Common myeloid progenitor, CD34-positive (primary cell): Measurements from ENCODE around the gene HMCN1.

Experiments used
- CTCF ChIA-PET: fragments of 350-600 bp; sonication (Branson Sonifier 250); formaldehyde crosslinking; loops from one replicate; lab custom pipeline; 2021; ENCODE audit warnings: antibody characterized with exemption; lab: Charles Lee
- POLR2A ChIA-PET: fragments of 350-600 bp; sonication (Branson Sonifier 250); formaldehyde crosslinking; loops from one replicate; lab custom pipeline; 2021; ENCODE audit warnings: antibody characterized with exemption; lab: Charles Lee
- DNase-seq, 3 donors: peaks; one replicate each; pipeline versions ENCODE4 v3.0.0 to v3.0.0-alpha.2; 2013
- H3K27ac ChIP-seq, 2 experiments: 1 replicate in 1 of 2; 2 replicates in 1 of 2; pipeline ENCODE4 v1.7.0; 2013; ENCODE audit warnings: inconsistent platforms in 2 of 2, low read length in 2 of 2, mild to moderate bottlenecking in 2 of 2, low read depth in 1 of 2, moderate library complexity in 1 of 2; ENCODE audit not compliant: severe bottlenecking in 2 of 2, insufficient read depth in 1 of 2, poor library complexity in 1 of 2
- H3K27me3 ChIP-seq, 5 experiments: replicated peaks in 2 of 5; 1 replicate in 3 of 5; 2 replicates in 2 of 5; pipeline versions ENCODE4 v1.6.1 to v1.7.0; 2013; ENCODE audit warnings: low read length in 4 of 5, mild to moderate bottlenecking in 2 of 5, moderate library complexity in 2 of 5, inconsistent platforms in 1 of 5; ENCODE audit not compliant: insufficient read depth in 5 of 5, control insufficient read depth in 4 of 5
- H3K36me3 ChIP-seq, 4 experiments: 1 replicate in 2 of 4; 2 replicates in 2 of 4; pipeline versions ENCODE4 v1.6.1 to v1.7.0; 2013; ENCODE audit warnings: low read length in 3 of 4, control low read depth in 1 of 4, mild to moderate bottlenecking in 1 of 4; ENCODE audit not compliant: control insufficient read depth in 4 of 4, insufficient read depth in 4 of 4
- H3K4me1 ChIP-seq, 4 experiments: 1 replicate in 3 of 4; 2 replicates in 1 of 4; pipeline versions ENCODE4 v1.6.1 to v1.7.1; 2013; ENCODE audit warnings: low read length in 3 of 4, mild to moderate bottlenecking in 3 of 4, control low read depth in 1 of 4, inconsistent platforms in 1 of 4, moderate library complexity in 1 of 4; ENCODE audit not compliant: control insufficient read depth in 4 of 4, insufficient read depth in 4 of 4; ENCODE audit errors: control extremely low read depth in 1 of 4
- H3K4me3 ChIP-seq, 7 experiments: 1 replicate in 4 of 7; 2 replicates in 3 of 7; pipeline versions ENCODE4 v1.5.1 to v1.7.0; 2013; ENCODE audit warnings: mild to moderate bottlenecking in 7 of 7, low read length in 6 of 7, moderate library complexity in 6 of 7, inconsistent platforms in 2 of 7, low read depth in 2 of 7, control low read depth in 1 of 7; ENCODE audit not compliant: insufficient read depth in 4 of 7, control insufficient read depth in 1 of 7; ENCODE audit errors: extremely low read depth in 1 of 7
- H3K9me3 ChIP-seq, 5 experiments: 1 replicate in 4 of 5; 2 replicates in 1 of 5; pipeline versions ENCODE4 v1.6.1 to v1.7.1; 2013; ENCODE audit warnings: low read length in 4 of 5, mild to moderate bottlenecking in 2 of 5, inconsistent platforms in 1 of 5, low read depth in 1 of 5, moderate library complexity in 1 of 5; ENCODE audit not compliant: control insufficient read depth in 4 of 5, insufficient read depth in 2 of 5; ENCODE audit errors: control extremely low read depth in 1 of 5
- WGBS: methylation state at CpG from one replicate; pipeline ENCODE4 v1.1.5; 2013; ENCODE audit not compliant: insufficient coverage; 5-methylcytosine and 5-hydroxymethylcytosine counted together

The HMCN1 gene

GRCh38 chr1:185869590-185869989, 135.4 kb downstream of the HMCN1 start:
- 100% methylated on average over 2 of the region's 2 CpGs for WGBS
- Histone ChIP-seq H3K27ac (no peak overlapping the region), H3K9me3 (no peaks in the 10 kb centered on the region), H3K4me1 (no peaks in the 10 kb centered on the region), H3K4me3 (no peak overlapping the region), H3K27me3 (no peaks in the 10 kb centered on the region), H3K36me3 (no peaks in the 10 kb centered on the region)
- ChIA-PET POLR2A (no interaction called here), CTCF (no interaction called here)
- no peak for DNase-seq

GRCh38 chr1:185871627-185872150, 137.5 kb downstream of the HMCN1 start:
- H3K9me3 ChIP-seq = no peaks in the 10 kb centered on the region
- H3K4me1 ChIP-seq = no peaks in the 10 kb centered on the region
- POLR2A ChIA-PET = no interaction called here
- WGBS = no CpG with 5 or more reads among the region's 2 CpGs
- CTCF ChIA-PET = no interaction called here
- no peak overlapping the region for H3K4me3 ChIP-seq
- no peaks in the 10 kb centered on the region for H3K27me3 ChIP-seq
- DNase-seq = no peak
- H3K27ac ChIP-seq = no peak overlapping the region
- H3K36me3 ChIP-seq = no peaks in the 10 kb centered on the region

- Histone ChIP-seq H3K36me3 (no peaks in the 10 kb centered on the region), H3K4me3 (no peak overlapping the region), H3K4me1 (no peaks in the 10 kb centered on the region), H3K9me3 (no peaks in the 10 kb centered on the region), H3K27me3 (no peaks in the 10 kb centered on the region), H3K27ac (no peak overlapping the region)
- no peak for DNase-seq
- WGBS = no CpG with 5 or more reads among the region's 2 CpGs
- CTCF ChIA-PET = no interaction called here
- POLR2A ChIA-PET = no interaction called here
These were observed 140.1 kb downstream of the HMCN1 start for GRCh38 chr1:185874246-185874645.

- ChIA-PET POLR2A (interaction anchor here (0.6 kb wide), 1 partner anchor 16 kb away, joined by 3 read pairs; no protein-coding TSS in a partner anchor), CTCF (no interaction called here)
- Histone ChIP-seq H3K27ac (no peak overlapping the region), H3K36me3 (no peaks in the 10 kb centered on the region), H3K4me1 (no peaks in the 10 kb centered on the region), H3K4me3 (no peak overlapping the region), H3K27me3 (no peaks in the 10 kb centered on the region), H3K9me3 (peaks cover 0 to 3% (median 0%) of the 10 kb centered on the region in 5 experiments)
- DNase-seq = no peak
These were observed 146.1 kb downstream of the HMCN1 start for GRCh38 chr1:185880330-185880729.

GRCh38 chr1:185880779-185881333, 146.7 kb downstream of the HMCN1 start:
- Histone ChIP-seq H3K36me3 (no peaks in the 10 kb centered on the region), H3K4me3 (no peak overlapping the region), H3K27ac (no peak overlapping the region), H3K4me1 (no peaks in the 10 kb centered on the region), H3K9me3 (peaks cover 0 to 3% (median 0%) of the 10 kb centered on the region in 5 experiments), H3K27me3 (no peaks in the 10 kb centered on the region)
- ChIA-PET CTCF (no interaction called here), POLR2A (no interaction called here)
- no peak for DNase-seq
- 96% methylated on average over 6 of the region's 7 CpGs for WGBS

GRCh38 chr1:185886046-185886445, 151.9 kb downstream of the HMCN1 start:
- H3K27me3 ChIP-seq = no peaks in the 10 kb centered on the region
- no peaks in the 10 kb centered on the region for H3K4me1 ChIP-seq
- H3K36me3 ChIP-seq = no peaks in the 10 kb centered on the region
- H3K4me3 ChIP-seq = no peak overlapping the region
- POLR2A ChIA-PET = no interaction called here
- DNase-seq = no peak
- WGBS = 80% methylated on average over 1 of the region's 1 CpG
- no peak overlapping the region for H3K27ac ChIP-seq
- peaks cover 0 to under 1% (median 0%) of the 10 kb centered on the region in 5 experiments for H3K9me3 ChIP-seq
- CTCF ChIA-PET = no interaction called here

GRCh38 chr1:185886671-185887070, 152.5 kb downstream of the HMCN1 start:
- no peaks in the 10 kb centered on the region for H3K27me3 ChIP-seq
- H3K4me1 ChIP-seq = no peaks in the 10 kb centered on the region
- CTCF ChIA-PET = no interaction called here
- H3K36me3 ChIP-seq = no peaks in the 10 kb centered on the region
- DNase-seq = no peak
- no peaks in the 10 kb centered on the region for H3K9me3 ChIP-seq
- 93% methylated on average over 4 of the region's 4 CpGs for WGBS
- POLR2A ChIA-PET = no interaction called here
- H3K27ac ChIP-seq = no peak overlapping the region
- H3K4me3 ChIP-seq = no peak overlapping the region
